ENCODE data around the gene CNGA2.

CNGA2 gene

DNA sequence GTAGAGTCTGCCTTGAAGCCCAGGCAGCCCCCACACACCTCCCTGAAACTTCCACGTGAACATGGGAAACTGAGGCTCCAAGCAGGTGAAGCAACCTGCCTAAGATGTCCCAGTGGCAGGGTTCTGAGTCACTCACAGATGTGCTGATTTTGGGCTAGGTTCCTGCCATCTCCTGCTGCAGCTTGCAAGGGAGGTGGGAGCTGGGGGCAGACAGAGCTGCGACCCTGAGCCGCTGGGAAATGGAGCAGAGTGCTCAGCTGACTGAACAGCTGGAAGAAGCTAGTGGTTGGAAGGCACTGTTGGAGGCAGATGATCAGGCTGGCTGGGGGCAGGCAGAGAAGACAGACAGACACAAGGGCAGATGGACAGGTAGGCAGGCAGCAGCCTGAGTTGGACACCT lies 22.3 kb upstream of the CNGA2 start:
- DNase-seq: no peak

DNA sequence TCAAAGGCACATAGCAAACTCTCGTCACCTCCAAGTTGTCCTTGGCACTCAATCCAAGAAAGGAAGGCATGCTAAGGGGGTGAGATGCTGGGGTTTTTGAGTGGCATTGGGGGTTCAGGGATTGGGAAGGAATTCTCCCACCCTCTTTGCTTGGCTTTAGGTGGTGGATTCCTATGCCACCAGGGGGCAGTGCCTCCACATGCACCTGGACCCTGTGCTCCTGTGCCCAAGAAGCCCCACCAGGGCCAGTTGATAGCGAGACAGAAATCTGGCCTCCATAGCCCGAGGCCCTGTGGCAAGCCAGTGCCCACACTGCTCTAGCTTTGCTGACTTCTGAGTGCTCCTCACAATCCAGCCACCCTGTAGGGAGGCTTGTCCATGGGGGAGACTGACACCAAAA lies 20.7 kb upstream of the CNGA2 start:
- no peak for DNase-seq

DNA sequence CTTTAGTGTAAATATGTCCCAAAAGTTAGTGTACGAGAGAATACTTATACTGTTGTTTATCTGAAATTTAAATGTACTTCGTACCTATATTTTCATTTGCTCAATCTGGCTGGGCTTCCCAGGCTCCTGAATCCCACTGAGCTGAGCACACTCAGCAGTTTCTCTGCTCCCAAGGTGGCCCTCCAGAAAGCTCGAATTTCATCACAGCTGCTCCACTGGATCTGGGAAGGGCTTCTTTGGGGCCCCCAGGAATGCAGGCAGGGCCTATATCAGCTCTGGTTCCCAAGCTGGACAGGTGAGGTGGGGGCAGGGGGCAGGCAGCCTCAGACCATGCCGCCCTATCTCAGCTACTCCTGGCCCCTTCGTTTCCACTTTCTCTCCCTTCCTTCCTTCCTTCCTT lies 20.2 kb upstream of the CNGA2 start:
- DNase-seq: no peak

DNA sequence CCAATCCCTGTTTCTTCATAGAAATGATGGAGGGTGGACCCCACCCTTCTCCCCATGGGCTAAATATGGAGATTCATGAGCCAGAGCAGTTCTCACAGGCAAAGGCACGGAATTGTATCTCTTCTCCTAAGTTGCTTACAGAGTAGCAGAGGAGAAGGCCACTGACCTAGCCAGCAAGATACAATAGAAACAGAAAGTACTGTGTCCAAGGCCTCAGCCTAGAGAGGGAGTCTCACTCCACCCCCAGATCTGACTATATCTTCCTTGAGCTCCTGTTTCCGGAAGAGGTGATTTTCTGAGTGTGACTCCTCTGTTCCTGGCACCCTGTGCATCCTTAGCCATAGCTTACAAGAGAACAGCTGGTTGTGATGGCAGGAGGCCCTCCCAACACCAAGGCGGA lies 18.8 kb upstream of the CNGA2 start, which contains the start of gene FATE1:
Gene FATE1, plus strand, starts transcription at position 284 of the 400 bp plus-strand sequence. Its CDS starts 85 bp downstream, at position 369.
- DNase-seq: no peak

DNA sequence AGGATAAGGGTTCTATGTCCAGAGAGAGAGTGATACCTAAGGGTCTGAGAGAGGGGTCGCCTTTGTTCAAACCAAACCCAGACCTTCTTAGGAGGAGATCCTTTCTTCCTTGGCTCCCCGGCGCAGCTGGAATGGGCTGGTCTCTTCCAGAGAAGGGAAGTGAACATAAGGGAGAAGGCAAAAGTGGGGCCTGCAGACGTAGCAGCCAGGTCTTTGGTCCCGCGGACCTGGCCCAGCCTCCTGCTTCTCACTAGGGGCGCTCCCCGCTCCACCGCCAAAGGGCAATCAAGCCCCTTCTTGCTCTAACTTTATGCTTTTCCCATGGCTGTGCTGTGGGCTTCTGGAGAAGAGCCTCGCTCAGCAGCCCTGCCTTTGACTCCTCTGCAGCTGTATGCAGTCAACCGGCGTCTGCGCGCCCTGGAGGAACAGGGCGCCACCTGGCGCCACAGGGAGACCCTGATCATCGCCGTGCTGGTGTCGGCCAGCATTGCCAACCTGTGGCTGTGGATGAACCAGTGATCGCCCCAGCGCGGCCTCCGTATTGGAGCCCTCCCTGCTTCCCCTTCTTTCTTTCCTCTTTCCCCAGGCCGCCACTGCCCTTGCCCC lies 12.2 kb upstream of the CNGA2 start:
- DNase-seq: no peak

DNA sequence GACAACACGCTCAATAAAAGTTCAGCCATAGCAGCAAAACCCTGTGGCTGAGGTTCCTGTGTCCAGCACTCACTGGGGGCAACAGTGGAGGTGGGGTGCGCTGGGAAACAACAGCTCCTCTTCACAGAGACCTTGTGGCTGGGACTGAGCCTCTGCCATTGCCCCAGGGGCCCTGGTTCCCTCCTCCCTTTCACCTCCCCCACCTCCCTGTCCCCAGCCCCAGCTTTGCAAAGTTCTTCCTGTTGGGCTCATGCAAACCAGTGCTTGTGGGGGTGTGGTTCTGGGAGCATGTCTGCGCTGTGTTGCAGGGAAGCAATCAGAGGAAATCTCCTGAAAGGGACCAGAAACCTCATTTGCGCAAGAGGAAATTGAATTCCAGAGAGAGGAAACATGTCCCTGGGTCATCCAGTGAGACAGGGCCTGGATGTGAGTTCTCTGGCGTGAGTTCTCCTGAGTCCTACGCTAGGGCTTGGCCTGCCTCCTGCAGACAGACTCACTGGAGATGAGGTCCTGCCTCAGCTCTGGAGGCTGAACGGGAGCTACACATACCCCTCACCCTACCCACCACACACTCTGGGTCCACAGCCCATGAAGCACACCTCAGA lies 11.3 kb upstream of the CNGA2 start:
- no peak for DNase-seq

DNA sequence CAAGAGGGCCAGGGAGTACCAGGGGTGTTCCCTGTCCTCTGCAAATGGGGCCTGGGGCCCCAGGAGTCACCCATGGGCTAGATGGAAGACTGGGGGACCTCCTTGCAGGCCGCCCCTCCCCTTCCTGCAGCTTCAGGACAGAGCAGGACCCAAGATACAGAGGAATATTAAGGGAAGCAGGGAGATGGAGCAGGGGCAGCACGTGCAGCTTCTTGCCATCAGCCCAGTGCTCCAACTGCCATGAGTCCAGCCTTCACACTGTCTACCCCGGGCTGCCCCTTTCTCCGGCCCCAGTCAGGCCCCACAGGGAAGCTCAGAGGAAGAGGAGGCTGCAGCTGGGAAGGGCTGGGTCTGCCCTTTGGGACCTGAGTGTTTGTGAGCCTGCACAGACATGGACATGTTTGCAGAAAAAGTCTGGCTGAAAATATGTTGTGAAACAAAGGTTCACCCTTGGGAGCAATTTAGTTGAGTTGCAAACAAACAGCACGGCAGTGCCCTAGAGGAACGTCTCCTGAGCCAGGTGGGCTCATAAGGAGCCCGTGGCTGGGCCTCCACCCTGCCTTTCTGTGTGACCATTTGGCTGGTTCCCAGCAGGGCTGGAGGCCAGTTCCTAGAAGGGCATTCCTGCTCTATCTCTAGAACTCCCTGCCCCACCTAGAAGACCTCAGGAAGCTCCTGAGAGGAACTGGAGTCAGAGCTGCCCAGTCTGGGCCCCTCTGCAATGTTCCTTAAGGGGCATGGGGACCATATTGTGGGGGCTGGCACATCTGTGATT lies 9.8 kb upstream of the CNGA2 start:
- no peak for DNase-seq

DNA sequence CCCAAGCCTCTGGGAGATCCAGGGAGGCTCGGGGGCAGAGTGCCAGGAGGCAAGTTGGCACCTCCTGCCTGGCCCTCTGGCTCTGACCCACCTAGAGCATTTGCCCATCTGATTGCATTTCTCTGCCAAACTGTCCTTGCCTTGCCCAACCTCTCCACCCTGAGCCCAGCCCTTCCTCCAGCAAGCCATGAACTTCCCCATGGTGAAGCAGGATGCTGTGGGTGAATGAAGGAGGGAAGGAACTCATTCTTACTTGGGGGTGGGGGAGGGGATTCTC lies 9.3 kb upstream of the CNGA2 start:
- DNase-seq: no peak

DNA sequence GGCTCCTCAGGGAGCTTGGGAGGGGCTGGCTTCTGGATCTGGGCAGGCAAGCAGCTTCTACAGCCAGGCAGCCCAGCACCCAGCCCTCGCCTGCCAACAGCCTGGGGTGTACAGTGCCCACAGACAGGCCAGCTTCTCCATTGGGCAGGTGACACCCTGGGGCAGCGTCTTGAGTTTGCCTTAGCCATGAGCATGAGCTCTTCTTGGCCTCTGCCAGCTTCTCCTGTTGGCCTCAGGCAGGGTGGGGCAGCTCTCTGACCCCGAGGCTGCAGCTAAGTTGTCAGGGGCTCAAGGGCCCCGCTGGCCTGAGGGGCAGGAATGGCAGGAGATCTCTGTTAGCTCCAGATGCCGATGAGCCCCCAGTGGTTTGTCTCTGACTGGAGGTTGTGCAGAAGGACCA lies 7.8 kb upstream of the CNGA2 start:
- no peak for DNase-seq

DNA sequence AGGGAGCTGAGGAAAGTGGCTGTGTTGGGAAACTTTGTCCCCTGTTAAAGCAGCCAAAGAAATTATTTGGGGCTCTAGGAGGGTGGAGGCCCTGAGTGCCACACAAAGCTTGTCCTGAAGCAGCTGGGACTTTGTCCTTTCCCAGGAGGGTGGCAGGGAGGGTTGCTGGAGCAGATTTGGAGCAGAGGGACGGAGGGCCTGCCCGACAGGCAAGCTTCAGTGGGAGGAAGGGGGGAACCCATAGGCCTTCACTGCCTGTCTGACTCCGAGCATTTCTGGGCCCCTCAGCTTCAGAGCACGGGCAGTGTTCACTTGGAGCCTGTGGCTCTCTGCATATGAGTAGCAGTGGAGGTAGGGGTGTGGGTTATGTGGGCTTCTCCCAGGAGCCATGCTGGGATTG lies 7.2 kb upstream of the CNGA2 start:
- DNase-seq: no peak

DNA sequence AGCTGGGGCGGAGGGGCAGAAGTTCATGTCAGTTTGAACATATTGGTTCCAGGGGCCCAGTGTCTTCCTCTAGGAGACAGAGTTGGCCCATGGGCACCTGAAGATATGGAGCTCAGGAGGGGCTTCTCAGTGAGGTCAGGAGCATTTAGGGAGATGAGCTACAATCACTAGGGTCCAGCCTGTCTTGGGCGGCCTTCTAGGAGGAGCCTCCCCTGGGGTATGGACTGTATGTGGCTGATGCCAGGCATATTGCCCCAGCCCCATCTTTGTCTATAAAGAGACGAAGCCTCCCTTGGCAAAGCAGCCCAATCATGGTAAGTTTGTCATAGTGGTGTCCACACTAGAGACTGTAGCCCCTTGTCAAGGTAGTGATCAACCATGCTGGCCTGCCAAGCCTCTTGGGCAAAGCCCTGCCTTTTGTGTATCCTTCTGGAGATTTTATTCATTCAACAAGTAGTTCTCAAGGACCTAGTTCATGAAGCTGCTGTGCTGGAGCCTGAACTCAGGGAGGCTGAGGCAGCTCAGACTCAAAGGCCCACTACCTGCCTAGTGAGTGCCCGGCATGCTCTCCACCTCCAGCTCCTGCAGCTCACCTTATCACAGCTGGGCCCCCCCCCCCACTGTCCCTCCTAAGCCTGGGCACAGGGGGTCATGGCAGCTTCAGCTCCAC lies 5.4 kb upstream of the CNGA2 start:
- no peak for DNase-seq

DNA sequence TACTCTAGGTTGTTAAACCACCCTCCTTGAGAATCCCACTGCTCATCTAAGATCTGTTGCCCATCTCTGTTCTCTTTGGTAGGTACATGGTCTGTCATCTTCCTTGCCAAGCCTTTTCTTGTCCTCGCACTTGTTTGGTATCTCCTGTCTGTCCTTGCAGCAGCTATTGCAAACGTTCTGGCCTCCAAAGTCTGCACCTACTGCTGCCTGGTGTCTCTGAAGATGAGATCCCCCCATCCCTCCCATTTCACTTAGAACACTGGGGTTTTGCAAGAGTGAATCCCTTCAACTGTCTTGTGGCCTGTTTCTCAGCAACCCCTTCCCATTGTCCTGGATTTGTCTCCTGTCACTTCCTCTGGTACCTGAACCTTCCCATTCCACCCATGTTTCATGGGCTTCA lies 673 bp downstream of the CNGA2 start:
- no peak for DNase-seq

DNA sequence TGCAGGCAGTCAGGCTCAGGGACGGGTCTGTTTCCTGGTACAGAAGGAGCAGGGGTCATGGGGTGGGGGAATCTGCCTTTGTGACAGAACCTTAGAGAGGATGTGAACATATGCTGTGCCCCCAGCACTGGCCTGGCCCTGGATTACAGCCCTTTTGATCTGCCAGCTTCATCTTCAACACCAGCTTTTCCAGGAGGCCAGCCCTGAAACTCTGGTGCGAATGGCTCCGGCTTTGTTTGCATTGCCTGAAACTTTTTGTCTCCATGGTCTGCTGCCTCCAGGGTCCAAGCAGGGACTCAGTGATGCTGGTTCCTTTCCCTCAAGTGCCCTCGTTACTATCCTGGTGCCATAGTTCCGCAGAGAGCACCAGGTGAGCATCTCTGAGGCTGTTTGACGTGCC lies 2.1 kb downstream of the CNGA2 start:
- DNase-seq: no peak

DNA sequence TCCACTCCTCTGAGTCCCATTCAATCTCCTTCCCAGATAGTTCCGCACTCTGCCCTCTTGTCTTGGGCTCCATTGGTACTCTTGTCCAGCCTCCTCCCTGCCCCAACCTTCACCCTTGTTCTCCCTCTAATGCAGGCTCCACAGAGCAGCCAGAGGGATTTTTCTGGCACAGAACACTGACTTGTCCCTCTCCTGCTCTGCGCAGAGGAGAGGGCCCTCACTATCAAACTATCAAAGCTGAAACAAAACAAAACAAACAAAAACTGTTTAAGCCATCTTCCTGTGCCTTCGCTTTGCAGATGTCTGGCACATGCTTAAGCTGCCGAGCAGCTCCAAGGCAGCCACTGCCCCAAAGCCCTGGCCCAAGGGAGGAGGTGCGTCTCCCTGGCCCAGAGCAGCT lies 2.9 kb downstream of the CNGA2 start:
- no peak for DNase-seq

DNA sequence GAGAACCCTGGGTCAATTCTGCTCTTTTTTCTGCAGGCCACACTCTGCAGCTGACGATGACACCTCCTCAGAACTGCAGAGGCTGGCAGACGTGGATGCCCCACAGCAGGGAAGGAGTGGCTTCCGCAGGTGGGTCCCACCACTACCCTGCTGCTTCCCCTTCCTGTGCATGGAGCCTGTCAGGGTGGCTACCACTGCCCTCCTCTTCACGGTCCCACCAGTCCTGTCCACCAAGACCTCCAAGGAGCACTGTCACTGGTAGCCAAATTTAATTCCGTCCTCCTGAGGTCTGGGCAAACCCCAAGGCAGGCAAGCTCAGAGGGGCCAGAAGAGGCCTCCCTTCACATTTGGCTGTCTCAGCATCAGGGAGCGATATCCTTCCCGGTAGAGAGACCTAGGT lies 4.2 kb downstream of the CNGA2 start:
- no peak for DNase-seq

DNA sequence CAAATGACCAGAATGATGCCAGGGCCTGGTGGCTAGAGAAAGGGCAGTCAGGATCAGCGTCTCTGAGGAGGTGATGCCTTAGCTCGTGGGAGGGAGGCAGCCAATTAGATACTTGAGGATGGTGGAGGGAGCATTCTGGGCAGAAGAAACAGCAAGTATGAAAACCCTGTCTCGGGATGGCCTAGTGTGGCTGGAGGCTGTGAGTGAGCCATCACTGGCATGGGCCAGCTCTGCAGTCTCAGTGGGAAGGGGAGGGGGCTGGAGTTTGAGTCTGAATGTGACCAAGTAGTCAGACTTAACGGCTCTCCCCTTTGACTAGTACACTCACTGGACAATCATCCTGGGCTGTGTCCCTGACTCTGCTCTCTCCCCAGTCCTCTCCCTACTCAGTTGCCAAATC lies 7.1 kb downstream of the CNGA2 start:
- DNase-seq: no peak

DNA sequence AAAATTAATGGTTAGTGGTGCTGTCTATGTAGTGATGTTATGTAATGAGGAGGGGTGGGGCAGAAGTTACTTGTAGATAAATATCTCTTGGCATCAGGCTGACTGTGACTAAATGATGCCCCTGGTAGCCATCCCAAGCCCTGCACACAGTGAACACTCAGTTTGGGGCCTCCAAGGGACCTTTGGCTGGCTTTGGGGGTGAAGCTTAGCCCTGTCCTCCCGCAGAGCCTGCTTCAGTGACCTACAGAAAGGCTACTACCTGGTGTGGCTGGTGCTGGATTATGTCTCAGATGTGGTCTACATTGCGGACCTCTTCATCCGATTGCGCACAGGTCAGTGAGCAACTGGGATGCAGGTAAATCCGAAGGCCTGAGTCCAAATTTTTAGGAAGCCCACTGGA lies 7.8 kb downstream of the CNGA2 start:
- no peak for DNase-seq

DNA sequence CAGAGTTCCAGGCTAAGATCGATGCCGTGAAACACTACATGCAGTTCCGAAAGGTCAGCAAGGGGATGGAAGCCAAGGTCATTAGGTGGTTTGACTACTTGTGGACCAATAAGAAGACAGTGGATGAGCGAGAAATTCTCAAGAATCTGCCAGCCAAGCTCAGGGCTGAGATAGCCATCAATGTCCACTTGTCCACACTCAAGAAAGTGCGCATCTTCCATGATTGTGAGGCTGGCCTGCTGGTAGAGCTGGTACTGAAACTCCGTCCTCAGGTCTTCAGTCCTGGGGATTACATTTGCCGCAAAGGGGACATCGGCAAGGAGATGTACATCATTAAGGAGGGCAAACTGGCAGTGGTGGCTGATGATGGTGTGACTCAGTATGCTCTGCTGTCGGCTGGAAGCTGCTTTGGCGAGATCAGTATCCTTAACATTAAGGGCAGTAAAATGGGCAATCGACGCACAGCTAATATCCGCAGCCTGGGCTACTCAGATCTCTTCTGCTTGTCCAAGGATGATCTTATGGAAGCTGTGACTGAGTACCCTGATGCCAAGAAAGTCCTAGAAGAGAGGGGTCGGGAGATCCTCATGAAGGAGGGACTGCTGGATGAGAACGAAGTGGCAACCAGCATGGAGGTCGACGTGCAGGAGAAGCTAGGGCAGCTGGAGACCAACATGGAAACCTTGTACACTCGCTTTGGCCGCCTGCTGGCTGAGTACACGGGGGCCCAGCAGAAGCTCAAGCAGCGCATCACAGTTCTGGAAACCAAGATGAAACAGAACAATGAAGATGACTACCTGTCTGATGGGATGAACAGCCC lies 9.3 kb downstream of the CNGA2 start:
- no peak for DNase-seq

DNA sequence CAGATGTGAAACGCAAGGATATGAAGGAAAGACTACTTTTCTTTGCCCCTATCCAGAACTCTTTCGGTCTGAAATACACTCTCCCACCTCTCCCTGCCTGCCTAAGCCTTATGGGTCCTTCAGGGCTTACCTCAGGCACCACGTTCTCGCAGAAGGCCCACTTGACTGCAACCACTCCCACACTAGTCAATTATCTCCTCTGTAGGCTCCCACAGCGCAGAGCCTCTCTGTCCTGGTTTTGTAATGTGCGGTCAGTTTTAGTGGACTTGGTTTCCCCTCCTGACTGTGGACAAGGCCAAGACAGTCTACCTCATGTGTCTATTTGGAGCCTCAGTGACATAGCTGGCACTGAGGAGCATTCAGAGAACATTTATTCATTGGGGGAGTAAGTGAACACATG lies 11.1 kb downstream of the CNGA2 start:
- no peak for DNase-seq

DNA sequence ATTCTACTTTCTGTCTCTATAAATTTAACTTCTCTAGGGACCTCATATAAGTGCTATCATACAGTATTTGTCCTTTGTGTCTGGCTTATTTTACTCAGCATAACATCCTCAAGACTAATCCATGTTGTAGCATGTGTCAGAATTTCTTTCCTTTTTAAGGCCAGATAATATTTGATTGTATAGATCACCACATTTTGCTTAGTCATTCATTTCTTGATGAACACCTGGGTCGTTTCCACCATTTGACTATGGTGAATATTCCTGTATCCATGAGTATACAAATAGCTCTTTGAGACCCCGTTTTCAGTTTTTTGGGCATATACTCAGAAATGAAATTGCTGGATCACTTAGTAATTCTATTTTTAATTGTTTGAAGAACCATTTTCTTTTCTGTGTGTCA lies 12.0 kb downstream of the CNGA2 start:
- no peak for DNase-seq

DNA sequence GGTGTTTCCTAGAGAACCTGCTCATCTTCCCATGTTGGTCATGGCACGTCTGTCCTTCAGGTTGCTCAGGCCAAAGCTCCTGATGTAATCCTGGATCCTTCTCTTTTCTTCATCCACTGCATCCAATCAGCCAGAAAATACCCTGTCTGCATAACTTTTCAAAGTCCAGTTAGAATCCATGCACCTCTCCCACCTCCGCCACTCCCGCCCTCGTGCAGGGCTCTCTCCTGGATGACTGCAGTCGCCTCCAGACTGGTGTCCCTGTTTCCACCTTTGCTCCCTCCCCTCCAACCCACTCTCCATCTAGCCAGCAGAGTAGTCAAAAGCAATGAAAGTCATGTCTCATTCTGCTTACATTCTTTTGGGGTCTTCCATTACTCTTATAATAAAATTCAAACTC lies 16.0 kb downstream of the CNGA2 start:
- no peak for DNase-seq

DNA sequence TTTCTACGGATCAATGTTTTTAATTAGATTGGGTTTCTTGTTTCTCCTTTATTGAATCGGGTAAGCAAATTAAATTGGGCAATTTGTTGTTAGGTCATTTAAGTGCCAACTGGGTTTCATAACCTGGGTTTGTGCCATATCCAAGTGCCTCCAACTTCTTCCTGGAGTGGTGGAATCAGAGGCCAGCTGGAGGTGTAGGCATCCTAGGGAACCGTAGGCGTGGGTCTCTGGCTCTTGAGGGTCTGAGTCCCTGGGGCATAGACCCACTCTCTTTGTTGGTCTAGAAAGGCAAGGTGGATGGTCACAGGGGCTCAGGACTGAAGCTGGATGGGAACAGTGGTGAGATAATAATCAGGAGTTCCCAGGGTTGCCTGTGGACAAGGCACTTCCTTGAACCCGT lies 18.3 kb downstream of the CNGA2 start:
- no peak for DNase-seq

DNA sequence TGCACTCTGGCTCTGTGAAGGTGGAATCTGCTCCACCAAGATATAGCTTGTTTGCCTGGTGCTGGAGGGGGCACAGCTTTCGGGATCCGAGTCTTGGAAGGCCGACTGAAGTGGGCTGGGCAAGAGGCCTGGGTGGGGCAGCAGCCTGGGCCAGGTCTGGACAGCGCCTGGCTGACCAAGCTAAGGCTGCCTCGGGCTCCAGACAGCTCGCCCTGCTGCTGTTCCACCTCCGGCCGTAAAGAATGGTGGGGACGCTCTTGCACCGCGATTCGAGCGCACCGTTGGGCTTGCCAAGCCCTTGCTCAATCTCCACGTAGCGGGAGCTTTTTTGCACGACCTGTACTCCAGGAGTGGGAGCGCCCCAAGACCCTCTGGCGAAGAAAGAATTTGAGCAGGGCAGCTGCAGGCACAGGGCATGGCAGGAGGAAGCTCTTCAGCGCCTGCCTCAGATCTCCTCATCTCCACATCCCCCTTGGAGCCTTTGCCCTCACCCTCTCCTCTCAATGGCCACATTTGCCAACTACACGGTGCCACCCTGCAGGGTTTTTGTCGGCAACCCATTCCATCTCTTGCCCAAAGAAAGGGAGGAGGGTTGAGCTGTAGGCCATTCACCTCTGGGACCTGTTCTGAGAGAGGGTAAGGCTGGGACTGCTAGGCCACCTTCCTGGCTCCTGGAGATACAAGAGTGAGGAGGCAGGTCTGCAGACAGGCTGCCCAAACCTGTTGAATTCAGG lies 18.9 kb downstream of the CNGA2 start:
- DNase-seq: no peak

All from COR-L47 (cell line).